ENCODE results near the gene IL33. TPM values are rescaled to one million over a fixed set of nuclear protein-coding genes. Genes with fewer than 3 reads are reported as not detected.

IL33 gene
- total RNA-seq, 1 experiment from 2014 or later = 2.7 TPM

DNA sequence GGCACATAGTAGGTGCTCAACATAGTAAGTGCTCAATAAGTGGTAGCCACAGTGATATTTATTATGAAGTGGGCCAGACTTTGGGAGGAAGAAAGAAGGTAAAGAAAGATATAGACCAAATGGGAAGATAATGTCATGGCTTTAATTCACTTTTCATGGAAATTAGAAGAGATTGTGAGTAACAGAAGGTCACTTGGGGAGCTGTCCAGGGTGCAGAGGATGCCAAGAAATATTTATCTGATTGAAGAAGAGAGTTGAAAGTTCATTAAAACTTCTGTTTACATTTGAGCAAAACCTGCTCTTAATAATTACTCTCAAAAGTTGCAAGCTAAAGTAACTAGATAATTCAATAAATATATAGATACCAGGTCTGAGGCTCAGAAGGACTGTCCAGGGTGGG is 28.3 kb upstream of the IL33 start:
- Histone ChIP-seq H3K4me2 (ENCODE audit: low read length) (no peak overlapping the region), H3K27ac (ENCODE audit: low read length) (no peak overlapping the region), H3K79me2 (ENCODE audit: low read length) (no peaks in the 10 kb centered on the region), H3K27me3 (ENCODE audit: low read length) (no peaks in the 10 kb centered on the region), H3K9me3 (ENCODE audit: low read length) (no peaks in the 10 kb centered on the region), H3K36me3 (ENCODE audit: low read depth, low read length) (no peaks in the 10 kb centered on the region), H3K4me1 (ENCODE audit: insufficient read depth, low read length) (no peaks in the 10 kb centered on the region), H3K9ac (ENCODE audit: low read length) (no peak overlapping the region), H4K20me1 (ENCODE audit: low read length) (no peaks in the 10 kb centered on the region), H3F3A (ENCODE audit: low read length, unreplicated experiment) (no peaks in the 10 kb centered on the region), H3K9me2 (replicated peaks; ENCODE audit: low read length) (no peaks in the 10 kb centered on the region), H2AFZ (ENCODE audit: low read length) (no peak overlapping the region), H3K4me3 (ENCODE audit: low read length) (no peak overlapping the region)
- no peak for DNase-seq
- TF ChIP-seq EZH2phosphoT487 (IDR thresholded peaks at IDR 0.05; ENCODE audit: borderline replicate concordance, low read length) (no peak), EZH2 (IDR thresholded peaks at IDR 0.05; ENCODE audit: low read length, unreplicated experiment) (no peak)
- TF ChIP-seq, protein P1, sequence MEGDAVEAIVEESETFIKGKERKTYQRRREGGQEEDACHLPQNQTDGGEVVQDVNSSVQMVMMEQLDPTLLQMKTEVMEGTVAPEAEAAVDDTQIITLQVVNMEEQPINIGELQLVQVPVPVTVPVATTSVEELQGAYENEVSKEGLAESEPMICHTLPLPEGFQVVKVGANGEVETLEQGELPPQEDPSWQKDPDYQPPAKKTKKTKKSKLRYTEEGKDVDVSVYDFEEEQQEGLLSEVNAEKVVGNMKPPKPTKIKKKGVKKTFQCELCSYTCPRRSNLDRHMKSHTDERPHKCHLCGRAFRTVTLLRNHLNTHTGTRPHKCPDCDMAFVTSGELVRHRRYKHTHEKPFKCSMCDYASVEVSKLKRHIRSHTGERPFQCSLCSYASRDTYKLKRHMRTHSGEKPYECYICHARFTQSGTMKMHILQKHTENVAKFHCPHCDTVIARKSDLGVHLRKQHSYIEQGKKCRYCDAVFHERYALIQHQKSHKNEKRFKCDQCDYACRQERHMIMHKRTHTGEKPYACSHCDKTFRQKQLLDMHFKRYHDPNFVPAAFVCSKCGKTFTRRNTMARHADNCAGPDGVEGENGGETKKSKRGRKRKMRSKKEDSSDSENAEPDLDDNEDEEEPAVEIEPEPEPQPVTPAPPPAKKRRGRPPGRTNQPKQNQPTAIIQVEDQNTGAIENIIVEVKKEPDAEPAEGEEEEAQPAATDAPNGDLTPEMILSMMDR (conservative IDR thresholded peaks at IDR 0.05; ENCODE audit: low read depth, low read length) = no peak
- no peak for ATAC-seq
- ChIA-PET POLR2A (ENCODE audit: unreplicated experiment) (no interaction called here), CTCF (no interaction called here)
- intact Hi-C loops (cut with micrococcal nuclease) = no loop called here
- BruUV-seq (replicated peaks) = no TSS peak

GRCh38 chr9:6188466-6188865 is 27.1 kb upstream of the IL33 start:
- H3K9ac ChIP-seq (ENCODE audit: low read length) = no peak overlapping the region
- DNase-seq = no peak
- no peaks in the 10 kb centered on the region for H3K9me3 ChIP-seq (ENCODE audit: low read length)
- H3K36me3 ChIP-seq (ENCODE audit: low read depth, low read length) = no peaks in the 10 kb centered on the region
- no peak overlapping the region for H3K27ac ChIP-seq (ENCODE audit: low read length)
- no peak overlapping the region for H2AFZ ChIP-seq (ENCODE audit: low read length)
- CTCF ChIA-PET = no interaction called here
- ATAC-seq = no peak
- H3K27me3 ChIP-seq (ENCODE audit: low read length) = no peaks in the 10 kb centered on the region
- no peaks in the 10 kb centered on the region for H4K20me1 ChIP-seq (ENCODE audit: low read length)
- H3K4me2 ChIP-seq (ENCODE audit: low read length) = no peak overlapping the region
- POLR2A ChIA-PET (ENCODE audit: unreplicated experiment) = interaction anchor here (0.6 kb wide), 1 partner anchor 65 kb away, joined by 4 read pairs; no protein-coding TSS in a partner anchor
- no peaks in the 10 kb centered on the region for H3K79me2 ChIP-seq (ENCODE audit: low read length)
- no peak overlapping the region for H3K4me3 ChIP-seq (ENCODE audit: low read length)
- no peaks in the 10 kb centered on the region for H3K9me2 ChIP-seq (replicated peaks; ENCODE audit: low read length)
- no peaks in the 10 kb centered on the region for H3F3A ChIP-seq (ENCODE audit: low read length, unreplicated experiment)
- BruUV-seq (replicated peaks) = no TSS peak
- no peaks in the 10 kb centered on the region for H3K4me1 ChIP-seq (ENCODE audit: insufficient read depth, low read length)
- intact Hi-C loops (cut with micrococcal nuclease) = no loop called here
- TF ChIP-seq EZH2phosphoT487 (IDR thresholded peaks at IDR 0.05; ENCODE audit: borderline replicate concordance, low read length) (no peak), EZH2 (IDR thresholded peaks at IDR 0.05; ENCODE audit: low read length, unreplicated experiment) (no peak)
- TF ChIP-seq, protein P1 (conservative IDR thresholded peaks at IDR 0.05; ENCODE audit: low read depth, low read length) = no peak

- Histone ChIP-seq H3K27me3 (ENCODE audit: low read length) (no peaks in the 10 kb centered on the region), H3K9ac (ENCODE audit: low read length) (no peak overlapping the region), H3K9me2 (replicated peaks; ENCODE audit: low read length) (no peaks in the 10 kb centered on the region), H4K20me1 (ENCODE audit: low read length) (no peaks in the 10 kb centered on the region), H3K27ac (ENCODE audit: low read length) (no peak overlapping the region), H3K4me3 (ENCODE audit: low read length) (no peak overlapping the region), H3K4me1 (ENCODE audit: insufficient read depth, low read length) (no peaks in the 10 kb centered on the region), H3K79me2 (ENCODE audit: low read length) (no peaks in the 10 kb centered on the region), H3K4me2 (ENCODE audit: low read length) (no peak overlapping the region), H3K36me3 (ENCODE audit: low read depth, low read length) (no peaks in the 10 kb centered on the region), H3K9me3 (ENCODE audit: low read length) (no peaks in the 10 kb centered on the region), H3F3A (ENCODE audit: low read length, unreplicated experiment) (no peaks in the 10 kb centered on the region), H2AFZ (ENCODE audit: low read length) (no peak overlapping the region)
- no peak for DNase-seq
- POLR2A ChIA-PET (ENCODE audit: unreplicated experiment) = no interaction called here
- BruUV-seq (replicated peaks) = no TSS peak
- ATAC-seq = no peak
- no peak for TF ChIP-seq EZH2 (IDR thresholded peaks at IDR 0.05; ENCODE audit: low read length, unreplicated experiment)
- TF ChIP-seq, protein P1 (conservative IDR thresholded peaks at IDR 0.05; ENCODE audit: low read depth, low read length) = no peak
- no peak for TF ChIP-seq EZH2phosphoT487 (IDR thresholded peaks at IDR 0.05; ENCODE audit: borderline replicate concordance, low read length)
- intact Hi-C loops (cut with micrococcal nuclease) = no loop called here
- CTCF ChIA-PET = no interaction called here
Measured at GRCh38 chr9:6188906-6189305, 26.7 kb upstream of the IL33 start.
